ENCODE results near the gene ZCCHC14.

GRCh38 chr16:87380881-87381280 is 111.9 kb downstream of the ZCCHC14 start:
- TF ChIP-seq CTCF (IDR thresholded peaks at IDR 0.05), result no peak
- no peak for TF ChIP-seq ZFX (IDR thresholded peaks at IDR 0.05; ENCODE audit: borderline replicate concordance)

Measured in 22Rv1 (cell line).